GM21367 (cell line): ENCODE measurements around the gene UEVLD.
"Not testable (repeated sequence)": the region's sequence is repeated elsewhere in the genome, so short reads cannot be mapped to it uniquely, and the experiment has no call there.

Source experiments
- ATAC-seq: cut with Tn5 transposase; IDR thresholded peaks from one replicate; pipeline ENCODE4 v1.9.1; 2021; ENCODE audit not compliant: unreplicated experiment

UEVLD gene

DNA sequence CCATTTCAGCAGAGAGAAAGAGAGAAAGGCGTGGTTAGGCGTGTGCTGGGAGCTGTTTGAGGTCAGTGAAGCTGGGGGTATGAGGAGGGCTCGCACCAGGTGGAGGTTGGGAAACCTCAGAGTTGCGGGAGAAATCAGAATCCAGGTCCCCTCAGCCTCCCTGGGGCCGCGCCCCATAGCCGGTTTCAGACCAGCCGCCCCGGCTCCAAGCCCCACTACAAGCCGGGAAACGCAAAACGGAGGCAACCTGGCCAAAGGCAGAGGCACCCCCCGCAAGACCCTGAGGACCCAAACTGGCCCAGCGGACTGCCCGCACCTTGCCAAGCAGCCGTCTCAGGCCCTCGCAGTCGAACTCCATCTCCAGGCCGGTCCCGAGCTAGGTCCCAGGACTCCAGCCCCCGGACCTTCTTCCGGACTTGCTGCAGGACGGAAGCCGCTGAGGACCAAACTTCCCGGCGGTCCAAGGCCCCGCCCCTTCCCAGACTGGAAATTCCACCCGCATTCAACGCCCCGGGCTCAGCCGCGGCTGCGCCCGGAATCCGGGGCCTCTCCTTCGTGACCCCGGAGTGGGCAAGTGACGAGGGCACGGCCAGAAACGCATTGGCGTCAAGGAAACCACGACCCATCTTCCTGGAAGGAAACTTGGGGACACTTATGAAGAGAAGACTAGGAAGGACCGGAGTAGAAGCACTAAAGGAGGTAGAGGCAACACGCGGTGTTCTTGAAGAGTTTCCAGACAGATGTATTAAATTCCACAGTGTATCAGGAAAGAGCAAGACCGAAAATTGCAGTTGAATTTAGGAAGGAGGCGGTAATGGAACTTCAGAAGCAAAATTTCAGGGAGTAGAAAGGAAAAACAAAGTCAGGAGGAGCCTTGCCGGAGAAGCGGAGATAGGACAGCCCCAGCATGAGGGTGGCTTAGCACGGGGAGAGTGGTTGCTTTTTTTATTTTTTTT is at the start of gene UEVLD:
UEVLD (minus strand) TSS at position 438 of the 956 bp plus-strand sequence; CDS start at position 358, 80 bp downstream.
- peak; percentile 56 for ATAC-seq

DNA sequence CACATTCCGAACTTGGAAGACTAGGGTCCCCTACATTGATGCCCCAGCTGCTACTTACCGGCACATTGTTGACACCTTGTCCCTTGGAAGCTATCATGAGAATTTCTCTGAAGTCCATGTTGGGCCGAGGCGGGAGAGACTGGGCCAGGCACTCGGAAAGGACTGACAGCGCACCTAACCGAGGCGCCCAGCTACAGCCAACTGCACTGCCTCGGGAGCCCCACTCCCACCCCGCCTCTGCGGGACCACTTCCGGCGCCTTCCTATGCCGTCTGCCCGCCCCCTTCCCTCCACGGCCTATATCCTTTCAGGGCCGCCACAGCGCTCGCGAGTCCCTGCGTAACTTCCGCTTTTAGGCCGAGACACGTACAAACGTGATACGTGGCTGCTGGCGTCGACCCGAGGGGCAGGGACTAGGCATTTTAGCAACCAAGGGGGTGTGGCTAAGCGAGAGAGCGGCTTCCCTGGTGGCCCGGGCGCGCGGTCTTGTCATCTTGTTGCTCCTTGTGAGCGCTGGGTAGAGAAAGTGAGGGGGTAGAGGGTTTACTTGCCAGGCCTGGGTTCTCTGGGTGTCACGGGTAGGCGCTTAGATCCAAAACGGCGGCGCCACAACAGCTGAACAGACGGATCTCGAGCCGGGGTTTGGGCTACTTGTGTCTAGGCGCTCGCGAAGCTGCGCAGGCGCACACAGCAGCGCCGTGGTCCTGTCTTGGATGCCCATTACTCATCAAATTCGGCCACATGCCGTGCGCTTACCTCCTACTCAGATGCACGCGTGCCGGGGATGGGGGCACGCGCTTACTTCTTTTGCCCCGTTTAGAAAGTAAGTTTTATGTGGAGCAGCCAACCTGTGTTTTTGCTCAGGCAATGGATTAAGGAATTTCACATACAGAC is 45.9 kb upstream of the UEVLD start, which contains the start of gene SPTY2D1:
SPTY2D1 (minus strand) TSS at position 203 of the 893 bp plus-strand sequence; CDS start at position 118, 85 bp downstream.
- peak; percentile 93 for ATAC-seq

DNA sequence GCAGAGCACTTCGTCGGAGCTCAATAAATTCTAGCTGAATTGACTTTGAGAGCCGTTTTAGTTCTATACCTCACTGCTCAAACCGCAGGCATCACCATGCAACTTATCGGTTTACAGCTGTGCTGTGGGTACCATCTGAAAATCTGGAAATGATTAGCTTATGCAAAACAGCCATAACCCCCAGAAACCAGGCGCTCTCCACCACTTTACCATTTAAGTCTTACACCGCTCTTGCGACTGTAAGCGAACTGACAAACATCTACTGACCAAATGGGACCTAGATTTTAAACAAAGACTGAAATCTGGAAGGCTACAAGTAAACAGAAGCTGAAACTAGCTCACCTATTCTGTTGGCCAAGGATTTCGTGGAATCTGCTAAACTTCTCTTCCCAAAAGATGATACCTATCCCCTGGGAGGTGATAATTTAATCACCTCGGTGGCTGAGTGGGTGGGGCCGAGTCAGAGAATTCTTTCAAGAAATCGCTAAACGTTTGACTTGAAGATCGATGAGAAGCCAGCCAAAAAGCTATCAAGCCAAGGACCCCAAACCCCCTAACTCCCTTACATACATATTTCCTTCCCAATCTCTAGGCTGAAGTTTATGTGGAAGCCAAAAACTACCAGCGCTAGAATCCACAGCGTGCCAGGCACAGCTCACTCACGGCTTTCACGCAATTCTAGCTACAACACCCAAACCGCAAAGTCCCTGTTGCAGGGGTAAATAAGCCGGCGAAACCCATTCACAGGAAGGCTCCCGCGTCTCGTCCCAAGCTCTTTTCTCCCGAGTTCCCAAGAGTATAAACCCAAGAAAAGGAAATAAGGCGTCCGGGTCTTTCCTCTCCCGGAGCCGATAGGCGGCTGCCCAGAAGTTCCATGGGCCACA is 45.0 kb upstream of the UEVLD start:
- peak; percentile 63 for ATAC-seq

DNA sequence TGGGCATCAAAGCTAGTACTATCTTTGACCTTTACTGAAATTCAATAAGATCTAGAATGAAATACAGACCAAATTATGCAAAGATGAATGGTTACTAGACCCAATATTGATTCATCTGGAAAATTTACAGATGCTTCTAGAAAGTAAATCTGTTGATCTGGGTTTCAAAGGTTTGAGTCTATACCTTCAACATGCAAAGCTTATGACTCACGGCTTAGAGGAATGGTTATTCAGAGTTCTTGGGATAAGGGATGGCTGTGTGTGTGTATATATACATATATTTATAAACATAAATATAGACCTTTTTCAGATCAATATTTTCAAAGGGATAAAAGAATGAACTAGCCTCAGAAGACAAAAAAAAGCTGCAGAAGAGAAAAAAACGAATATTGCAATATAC is 44.3 kb upstream of the UEVLD start:
- ATAC-seq: no peak

DNA sequence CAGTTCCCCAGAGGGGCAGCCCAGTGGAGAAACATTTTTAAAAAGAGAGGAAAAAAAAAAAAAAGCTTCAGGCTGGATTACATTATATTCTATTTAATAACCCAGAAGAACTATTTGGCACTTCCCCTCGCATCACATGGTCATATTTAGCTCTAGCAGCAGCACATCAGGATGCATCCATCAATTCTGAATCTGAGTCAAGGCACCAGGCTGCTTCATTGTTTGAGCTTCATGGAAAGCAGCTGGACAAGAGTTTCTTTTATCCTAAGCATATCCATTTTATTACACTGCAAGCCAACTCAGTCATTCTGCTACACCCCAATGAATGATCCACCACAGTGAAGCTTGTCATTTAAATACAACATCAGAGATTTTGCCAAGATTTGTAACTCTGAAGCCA is 35.6 kb upstream of the UEVLD start:
- ATAC-seq: no peak

DNA sequence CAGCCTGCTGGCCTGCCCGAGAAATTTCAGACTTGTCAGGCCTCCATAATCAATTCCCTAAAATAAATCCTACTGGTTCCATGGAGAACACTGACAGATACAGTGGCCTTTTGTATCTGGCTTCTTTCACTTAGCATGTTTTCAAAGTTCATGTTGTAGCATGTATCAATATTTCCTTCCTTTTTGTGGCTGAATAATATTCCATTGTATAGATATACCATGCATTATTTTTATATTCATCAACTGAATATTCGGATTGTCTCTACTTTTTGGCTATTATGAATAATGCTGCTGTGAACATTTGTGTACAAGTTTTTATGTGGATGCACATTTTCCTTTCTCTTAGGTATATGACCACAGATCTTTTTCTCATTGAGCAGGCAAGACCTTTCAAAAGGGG is 35.2 kb upstream of the UEVLD start:
- ATAC-seq: no peak

DNA sequence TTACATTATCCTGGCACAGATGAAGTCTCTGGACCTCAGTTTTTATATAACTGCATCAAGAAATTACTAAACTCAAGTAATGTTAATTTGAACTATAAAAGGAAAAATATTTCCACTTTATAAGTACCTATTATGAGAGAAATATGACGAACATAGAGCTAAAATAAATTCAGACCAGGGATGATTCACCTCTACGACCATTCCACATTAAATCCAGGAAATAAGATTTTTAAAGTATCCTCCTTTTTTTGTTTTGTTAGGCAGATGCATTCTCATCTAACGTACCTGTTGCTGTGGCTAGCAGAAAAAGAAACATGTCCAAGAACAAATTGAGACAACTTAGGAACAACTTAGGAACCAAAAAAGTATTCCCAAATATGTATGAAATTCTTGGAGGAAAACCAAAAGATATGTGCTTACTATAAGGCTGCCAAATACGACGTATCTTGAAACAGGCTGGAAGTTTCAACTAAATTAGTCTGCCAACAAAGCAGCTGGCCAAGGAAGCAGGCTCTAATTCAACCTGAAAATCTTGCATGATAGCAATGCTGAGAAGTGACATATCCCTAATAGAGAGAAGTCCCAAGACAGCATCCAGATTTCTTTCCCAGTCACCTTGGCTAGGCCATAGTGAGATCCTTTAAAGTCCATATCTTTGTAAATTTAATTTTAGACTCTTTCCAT is 29.9 kb upstream of the UEVLD start:
- ATAC-seq: no peak

DNA sequence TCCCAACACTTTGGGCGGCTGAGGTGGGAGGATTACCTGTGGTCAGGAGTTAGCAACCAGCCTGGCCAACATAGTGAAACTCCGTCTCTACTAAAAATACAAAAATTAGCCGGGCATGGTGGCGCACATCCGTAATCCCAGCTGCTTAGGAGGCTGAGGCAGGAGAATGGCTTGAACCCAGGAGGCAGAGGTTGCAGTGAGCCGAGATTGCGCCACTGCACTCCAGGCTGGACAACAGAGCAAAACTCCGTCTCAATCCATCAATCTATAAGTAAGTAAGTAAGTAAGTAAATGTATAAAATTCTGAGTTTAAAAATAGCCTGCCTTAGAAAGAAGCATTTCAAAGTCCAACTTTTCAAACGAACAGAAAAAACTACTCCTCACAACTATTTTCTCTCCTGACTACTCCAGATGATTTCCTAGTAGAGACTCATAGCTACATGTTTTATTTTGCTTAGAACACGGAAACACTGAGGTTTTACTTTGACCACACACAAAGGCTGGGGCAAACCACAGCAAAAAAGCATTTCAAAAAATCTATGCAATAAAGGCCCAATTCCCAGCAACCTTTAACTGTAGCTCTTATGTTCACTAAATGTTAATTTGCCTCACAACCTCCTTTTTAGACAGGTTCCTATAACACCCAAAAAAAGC is 29.3 kb upstream of the UEVLD start:
- no peak for ATAC-seq

DNA sequence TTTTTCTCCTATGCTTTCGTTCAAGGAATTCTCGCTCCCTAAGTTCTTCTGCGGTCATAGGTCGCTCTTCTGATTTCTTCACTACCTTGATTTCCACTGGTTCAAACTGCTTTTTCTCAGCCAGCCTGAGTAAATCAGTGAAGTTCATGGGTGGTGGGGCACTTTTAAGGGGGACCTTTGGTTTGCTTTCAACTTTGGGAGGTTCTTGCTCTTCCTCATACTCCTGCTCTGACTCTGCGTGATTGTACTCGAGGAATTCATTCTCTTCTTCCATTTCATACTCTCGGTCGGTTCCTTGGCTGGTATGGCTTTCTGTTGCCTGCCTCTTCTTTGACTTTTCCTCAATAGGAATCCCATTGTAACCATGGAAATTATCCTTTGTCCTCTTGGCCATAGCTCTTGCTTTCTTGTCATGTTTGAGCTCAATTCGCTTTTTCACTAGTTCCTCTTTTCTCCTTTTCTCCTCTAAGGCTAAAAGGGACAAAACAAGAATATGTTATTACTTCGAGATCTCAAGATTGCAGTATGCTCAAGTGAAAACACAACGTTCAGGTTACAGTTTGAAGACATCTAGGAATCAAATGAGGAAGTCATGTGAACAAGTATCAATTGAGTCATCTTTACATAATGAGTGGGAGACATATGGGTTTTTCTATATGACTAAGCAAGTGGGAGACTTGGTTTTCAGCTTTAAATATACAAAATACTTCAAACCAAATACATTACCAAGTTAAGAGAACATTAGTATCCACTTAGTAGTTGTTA is 27.3 kb upstream of the UEVLD start:
- peak; percentile 85 for ATAC-seq

DNA sequence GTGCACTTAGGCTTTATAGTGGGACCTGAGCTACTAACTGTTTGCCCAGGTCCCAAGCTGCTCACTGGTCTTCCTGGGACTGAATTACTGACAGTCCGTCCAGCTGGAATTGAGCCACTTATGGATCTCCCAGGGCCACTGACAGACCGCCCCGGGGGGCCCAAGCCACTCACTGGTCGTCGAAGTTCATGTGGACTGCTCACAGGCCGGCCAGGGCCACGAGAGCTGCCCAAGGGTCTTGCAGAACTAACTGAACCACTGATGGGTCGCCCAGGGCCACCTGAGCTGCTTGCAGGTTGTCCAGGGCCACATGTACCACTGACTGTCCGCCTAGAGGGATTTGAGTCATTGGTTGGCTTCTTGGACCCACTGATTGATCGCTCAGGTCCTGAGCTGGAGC is 26.1 kb upstream of the UEVLD start:
- ATAC-seq: no peak

DNA sequence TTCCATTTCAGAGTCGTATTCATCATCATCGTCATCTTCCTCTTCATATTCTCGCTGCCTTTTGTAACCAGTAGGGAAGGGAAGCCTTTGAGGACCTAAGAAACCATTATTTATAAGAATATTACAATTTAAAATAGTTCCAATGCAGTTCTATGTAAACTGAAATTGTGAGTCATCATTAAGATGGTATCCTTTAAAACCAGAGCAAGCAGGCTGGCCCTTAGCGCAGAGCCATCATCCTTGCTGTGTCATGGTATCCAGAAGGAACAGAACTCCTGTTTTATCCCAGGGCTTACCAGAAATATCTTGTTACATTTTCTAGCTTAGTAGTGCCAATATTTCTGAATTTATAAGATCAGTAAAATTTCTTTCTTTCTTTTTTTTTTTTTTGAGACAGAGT is 23.9 kb upstream of the UEVLD start:
- no peak for ATAC-seq

DNA sequence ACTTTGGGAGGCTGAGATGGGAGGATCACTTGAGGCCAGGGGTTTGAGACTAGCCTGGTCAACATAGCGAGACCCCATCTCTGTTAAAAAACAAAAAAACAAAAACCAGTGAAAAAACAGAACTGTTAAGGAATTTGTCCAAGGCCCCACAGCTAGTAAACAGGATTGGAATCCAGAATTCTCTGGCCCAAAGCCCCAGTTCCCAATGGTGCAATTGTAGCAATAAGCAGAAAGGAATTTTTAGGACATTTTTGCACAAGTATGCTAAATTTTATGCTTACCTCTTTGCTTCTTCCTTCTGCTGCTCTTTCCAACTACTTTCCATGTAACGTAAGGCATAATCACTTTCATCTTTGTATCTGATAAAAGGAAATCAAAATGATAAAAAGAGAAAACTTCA is 22.7 kb upstream of the UEVLD start:
- no peak for ATAC-seq

DNA sequence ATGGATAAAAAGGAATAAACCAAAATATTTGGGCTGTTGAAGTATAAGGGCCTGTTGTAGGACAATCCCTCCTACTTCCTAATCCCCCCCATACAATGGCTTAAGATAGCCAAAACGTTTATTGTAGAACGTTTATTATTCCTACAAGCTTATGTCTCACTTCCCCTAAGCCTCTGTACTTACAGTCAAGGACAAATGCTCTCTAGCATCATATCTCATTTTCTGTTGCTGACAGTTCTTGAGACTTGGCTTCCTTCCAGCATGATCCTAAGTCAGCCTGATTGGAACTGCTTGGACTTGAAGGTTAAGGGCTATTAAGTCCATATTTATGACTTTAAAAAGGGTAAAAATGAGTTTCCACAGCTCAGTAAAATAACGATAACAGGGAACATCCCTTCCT is 19.8 kb upstream of the UEVLD start:
- ATAC-seq: no peak

DNA sequence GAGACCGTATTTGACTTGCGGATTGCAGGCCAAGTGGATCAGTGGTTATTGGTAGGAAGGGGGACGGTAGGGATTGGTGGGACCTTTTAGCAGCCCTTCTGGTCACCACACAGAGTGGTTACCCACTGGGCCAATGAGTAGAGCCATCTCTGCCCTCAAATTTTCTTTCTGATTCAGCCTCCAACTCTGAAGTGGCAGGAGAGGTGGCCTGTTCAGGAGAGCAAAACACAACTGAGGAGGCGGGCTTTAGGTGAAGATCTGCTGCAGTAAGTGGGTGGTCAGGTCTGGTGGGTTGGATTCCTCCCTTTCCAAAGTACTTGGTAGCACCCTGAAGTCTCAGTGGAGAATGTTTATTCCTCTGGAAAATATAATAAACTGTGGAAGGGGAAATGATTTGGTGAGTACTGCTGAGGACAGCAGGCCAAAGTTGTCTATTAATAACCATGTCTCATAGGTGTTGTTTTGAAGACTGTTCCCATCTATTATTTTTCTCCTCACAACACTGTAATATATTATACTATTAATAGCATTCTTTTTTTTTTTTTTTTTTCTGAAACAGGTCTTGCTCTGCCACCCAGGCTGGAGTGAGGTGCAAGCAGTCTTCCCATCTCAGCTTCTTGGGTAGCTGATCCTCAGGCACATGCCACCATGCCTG is 12.5 kb upstream of the UEVLD start:
- ATAC-seq: no peak

DNA sequence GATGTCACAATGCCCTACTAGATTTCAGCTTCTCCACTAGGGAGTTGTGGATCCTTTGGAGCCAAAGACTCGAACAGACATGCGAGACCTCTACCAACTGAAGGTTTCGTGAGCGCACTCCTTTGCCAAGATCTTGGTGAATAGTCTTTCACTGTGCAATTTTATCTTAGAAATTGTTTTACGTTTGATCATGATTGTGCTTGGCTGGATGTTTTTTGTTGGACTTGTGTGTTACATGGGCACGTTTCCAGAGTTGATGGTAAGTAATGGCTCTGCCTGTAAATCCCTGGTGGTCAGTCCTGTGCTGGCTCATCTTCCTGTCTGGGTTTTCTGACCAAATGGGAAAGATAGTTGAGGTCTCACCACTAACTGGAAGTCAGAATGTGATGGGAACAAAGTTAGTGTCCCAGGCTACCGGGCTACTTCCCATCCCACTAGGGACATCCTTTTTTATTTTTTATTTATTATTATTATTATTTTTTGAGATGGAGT is 11.3 kb upstream of the UEVLD start, which contains the start of gene MISFA:
MISFA (plus strand) TSS at position 51 of the 492 bp plus-strand sequence; CDS start at position 191, 140 bp downstream.
- no peak for ATAC-seq

DNA sequence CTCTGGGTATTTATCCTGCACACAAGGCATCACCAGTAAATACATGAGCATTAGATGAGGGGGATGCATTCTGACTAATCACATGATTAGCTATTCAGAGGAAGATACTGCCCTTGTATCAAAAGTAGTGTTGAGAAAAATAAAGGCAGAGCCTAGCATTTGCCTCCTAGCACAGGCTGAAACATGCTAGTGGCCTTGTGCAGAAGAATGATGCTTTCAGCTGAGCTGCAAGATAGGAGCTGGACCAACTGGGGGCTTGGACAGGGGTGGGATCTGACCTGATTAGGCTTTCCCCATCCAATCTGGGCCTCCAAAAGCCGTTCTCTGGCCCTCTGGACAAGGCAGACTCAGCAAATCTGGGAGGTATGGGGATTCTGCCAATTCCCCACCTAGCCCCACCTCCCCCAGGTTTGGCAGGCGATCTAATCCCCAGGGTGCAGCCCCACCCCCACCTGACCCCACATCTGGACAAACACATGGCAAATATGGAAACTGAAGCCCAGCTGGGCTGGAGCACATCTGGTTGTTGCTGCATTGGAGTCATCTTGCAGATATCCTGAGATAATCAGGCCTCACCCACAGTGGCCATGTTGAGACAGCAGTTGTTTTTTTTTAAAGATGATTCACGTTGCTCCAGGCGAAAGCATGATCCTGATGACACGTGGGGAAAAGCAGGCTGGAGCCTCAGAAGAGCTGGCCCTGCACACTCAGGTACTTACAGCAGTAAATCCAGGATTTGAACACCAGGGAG is 6.6 kb upstream of the UEVLD start:
- no peak for ATAC-seq

DNA sequence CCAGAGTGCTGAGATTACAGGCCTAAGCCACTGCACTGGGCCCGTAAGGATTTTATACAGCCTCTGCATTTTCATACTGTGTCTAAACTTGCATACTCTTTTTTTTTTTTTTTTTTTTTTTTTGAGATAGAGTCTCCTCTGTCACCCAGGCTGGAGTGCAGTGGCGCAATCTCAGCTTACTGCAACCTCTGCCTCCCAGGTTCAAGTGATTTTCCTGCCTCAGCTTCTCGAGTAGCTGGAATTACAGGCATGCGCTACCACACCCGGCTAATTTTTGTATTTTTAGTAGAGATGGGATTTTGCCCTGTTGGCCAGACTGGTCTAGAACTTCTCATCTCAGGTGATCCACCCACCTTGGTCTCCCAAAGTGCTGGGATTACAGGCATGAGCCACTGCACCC is 5.6 kb upstream of the UEVLD start:
- not testable (repeated sequence) for ATAC-seq
